ENCODE measurements around the gene SOX18.
"Not testable (repeated sequence)": the region's sequence is repeated elsewhere in the genome, so short reads cannot be mapped to it uniquely, and the experiment has no call there.

SOX18 gene

GRCh38 chr20:64025101-64025825 is 24.2 kb downstream of the SOX18 start:
- no peak overlapping the region for H3K4me3 ChIP-seq (ENCODE audit: low read depth, low read length)

GRCh38 chr20:64024141-64024990 is 25.1 kb downstream of the SOX18 start:
- H3K4me3 ChIP-seq (ENCODE audit: low read depth, low read length) = no peak overlapping the region

- H3K4me3 ChIP-seq (ENCODE audit: low read depth, low read length) = no peak overlapping the region
Observed at GRCh38 chr20:64023361-64024140, 25.9 kb downstream of the SOX18 start.

GRCh38 chr20:64022671-64023360 is 26.6 kb downstream of the SOX18 start:
- no peak overlapping the region for H3K4me3 ChIP-seq (ENCODE audit: low read depth, low read length)

GRCh38 chr20:64021124-64021975 is 28.1 kb downstream of the SOX18 start:
- no peak overlapping the region for H3K4me3 ChIP-seq (ENCODE audit: low read depth, low read length)

GRCh38 chr20:64015635-64016034 is 33.8 kb downstream of the SOX18 start:
- no peak overlapping the region for H3K4me3 ChIP-seq (ENCODE audit: low read depth, low read length)

- H3K4me3 ChIP-seq (ENCODE audit: low read depth, low read length) = not testable (repeated sequence)
Observed at GRCh38 chr20:64012385-64013154, 36.9 kb downstream of the SOX18 start.

- H3K4me3 ChIP-seq (ENCODE audit: low read depth, low read length) = no peak overlapping the region
Observed at GRCh38 chr20:64011366-64011779, 38.1 kb downstream of the SOX18 start.

GRCh38 chr20:64010711-64011237 is 38.7 kb downstream of the SOX18 start:
- H3K4me3 ChIP-seq (ENCODE audit: low read depth, low read length) = no peak overlapping the region

GRCh38 chr20:64009811-64010387 is 39.5 kb downstream of the SOX18 start:
- no peak overlapping the region for H3K4me3 ChIP-seq (ENCODE audit: low read depth, low read length)

GRCh38 chr20:64006902-64007301 is 42.5 kb downstream of the SOX18 start:
- no peak overlapping the region for H3K4me3 ChIP-seq (ENCODE audit: low read depth, low read length)

- H3K4me3 ChIP-seq (ENCODE audit: low read depth, low read length) = no peak overlapping the region
Observed at GRCh38 chr20:64006490-64006889, 42.9 kb downstream of the SOX18 start.

- no peak overlapping the region for H3K4me3 ChIP-seq (ENCODE audit: low read depth, low read length)
Observed at GRCh38 chr20:64005394-64005793, 44.0 kb downstream of the SOX18 start.

GRCh38 chr20:64003960-64004725 is 45.3 kb downstream of the SOX18 start:
- H3K4me3 ChIP-seq (ENCODE audit: low read depth, low read length) = no peak overlapping the region

GRCh38 chr20:64001607-64002011 is 47.8 kb downstream of the SOX18 start:
- H3K4me3 ChIP-seq (ENCODE audit: low read depth, low read length) = no peak overlapping the region

- H3K4me3 ChIP-seq (ENCODE audit: low read depth, low read length) = no peak overlapping the region
Observed at GRCh38 chr20:64000906-64001305, 48.5 kb downstream of the SOX18 start.

Measured in iPS-11a (cell line).